Measurements from ENCODE around the gene CTSC.

DNA sequence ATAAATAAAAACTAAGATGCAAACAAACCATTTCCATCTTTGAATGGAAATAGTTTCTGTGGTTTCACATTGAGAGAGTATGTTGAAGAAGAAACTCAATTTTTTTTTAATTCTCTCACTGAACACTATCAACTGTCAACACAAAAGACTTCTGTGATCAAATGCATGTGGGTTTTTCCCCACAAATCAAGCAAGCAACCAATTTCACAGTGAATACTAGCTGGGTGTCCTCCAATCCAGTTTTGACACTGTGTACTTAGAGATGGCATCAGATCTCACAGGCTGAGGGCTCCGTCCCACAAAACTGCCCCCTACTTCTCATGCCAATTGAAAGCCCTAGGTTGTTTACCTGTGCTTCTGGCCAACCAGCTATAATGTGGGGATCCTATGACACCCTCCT is 34.5 kb downstream of the CTSC start:
- TF ChIP-seq CTCF (IDR thresholded peaks at IDR 0.05): no peak
- TF ChIP-seq POLR2A (IDR thresholded peaks at IDR 0.05; ENCODE audit: low read depth): no peak
- no peak for TF ChIP-seq EP300 (IDR thresholded peaks at IDR 0.05)
- TF ChIP-seq POLR2AphosphoS5 (IDR thresholded peaks at IDR 0.05): no peak
